HPDE6-E6E7 (cell line): ENCODE results near the gene ARR3.
A peak's percentile ranks its signal among the peaks of the same experiment; 100 is the strongest.
"Not testable (repeated sequence)": the region's sequence is repeated elsewhere in the genome, so short reads cannot be mapped to it uniquely, and the experiment has no call there.

ENCODE experiments used
- DNase-seq: peaks from one replicate; pipeline ENCODE4 v3.0.0; 2011; ENCODE audit warnings: missing footprints; ENCODE audit errors: extremely low spot score

ARR3 gene

DNA sequence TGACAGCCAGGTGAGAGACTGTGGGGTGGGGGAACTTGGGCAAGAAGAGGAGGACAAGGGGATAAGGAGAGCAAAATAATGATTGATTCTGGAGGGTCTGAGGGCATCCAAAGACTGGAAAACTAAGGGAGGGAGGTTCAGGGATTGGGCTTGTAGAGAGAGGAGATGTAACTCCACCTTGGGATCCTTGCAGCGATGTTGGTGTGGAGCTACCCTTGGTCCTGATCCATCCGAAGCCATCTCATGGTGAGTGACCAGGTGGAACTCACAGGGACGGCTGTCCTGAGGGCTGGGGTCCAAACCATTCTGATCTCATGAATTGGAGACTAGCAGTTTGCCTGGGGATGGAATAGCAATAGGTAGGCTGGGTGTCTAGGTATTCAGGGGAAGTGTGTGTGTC lies 12.4 kb downstream of the ARR3 start:
- DNase-seq = no peak

GRCh38 chrX:70281951-70282350 lies 13.8 kb downstream of the ARR3 start, which contains the start of gene RAB41:
TSS of gene RAB41 (plus strand) at chrX:70282172. CDS start at chrX:70282218, 46 bp downstream.
- no peak for DNase-seq

DNA sequence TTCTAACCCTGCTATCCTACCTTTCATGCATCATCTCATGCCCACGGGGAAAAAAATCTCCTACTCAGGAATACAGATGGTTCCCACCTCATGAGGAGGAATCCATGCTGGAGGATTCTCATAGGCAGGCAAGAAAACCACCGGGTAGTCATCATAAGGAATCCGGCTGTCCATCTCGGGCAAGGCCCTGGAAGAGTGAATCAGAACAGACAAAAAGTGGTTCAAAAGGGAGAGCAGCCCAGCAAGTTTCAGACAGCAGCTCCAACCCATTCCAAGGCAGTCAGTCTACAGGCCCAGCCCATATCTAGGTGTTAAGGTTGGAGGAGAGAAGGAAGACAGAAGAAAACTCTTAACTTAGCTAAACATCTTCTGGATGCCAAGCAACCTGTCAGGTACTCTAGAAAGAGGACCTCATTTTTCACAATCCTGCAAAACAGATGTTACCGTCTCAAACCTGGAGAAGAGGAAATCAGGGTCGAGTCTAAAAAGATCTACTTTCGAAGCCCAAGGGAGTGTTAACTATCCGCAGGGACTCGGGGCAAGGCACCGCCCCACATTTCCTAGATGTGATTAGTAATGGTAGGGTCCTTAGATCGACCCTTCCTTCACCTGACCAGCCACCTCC lies 21.1 kb downstream of the ARR3 start:
- DNase-seq = no peak

GRCh38 chrX:70289793-70290770 lies 21.9 kb downstream of the ARR3 start, which contains the start of the genes KIF4A and PDZD11:
TSS of gene KIF4A (plus strand) at chrX:70290104. CDS start at chrX:70290459, 355 bp downstream.
TSS of gene PDZD11 (minus strand) at chrX:70289927. CDS start at chrX:70289341, 586 bp downstream.
- DNase-seq = peak; percentile 76

- no peak for DNase-seq
Measured at GRCh38 chrX:70292788-70293187, 24.7 kb downstream of the ARR3 start.

DNA sequence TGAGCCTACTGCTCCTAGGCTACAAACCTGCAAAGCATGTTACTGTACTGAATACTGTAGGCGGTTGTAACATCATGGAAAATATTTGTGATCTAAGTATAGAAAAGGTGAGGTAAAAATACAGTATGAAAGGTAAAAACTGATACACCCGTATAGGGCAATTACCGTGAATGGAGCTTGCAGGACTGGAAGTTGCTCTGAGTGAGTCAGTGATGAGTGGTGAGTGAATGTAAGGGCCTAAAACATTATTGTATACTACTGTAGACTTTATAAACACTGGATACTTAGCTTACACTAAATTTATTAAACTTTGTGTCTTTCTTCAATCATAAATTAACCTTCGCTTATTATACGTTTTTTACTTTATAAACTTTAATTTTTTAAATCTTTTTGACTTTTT lies 25.5 kb downstream of the ARR3 start:
- DNase-seq = no peak

GRCh38 chrX:70301716-70302115 lies 33.6 kb downstream of the ARR3 start:
- DNase-seq = no peak

DNA sequence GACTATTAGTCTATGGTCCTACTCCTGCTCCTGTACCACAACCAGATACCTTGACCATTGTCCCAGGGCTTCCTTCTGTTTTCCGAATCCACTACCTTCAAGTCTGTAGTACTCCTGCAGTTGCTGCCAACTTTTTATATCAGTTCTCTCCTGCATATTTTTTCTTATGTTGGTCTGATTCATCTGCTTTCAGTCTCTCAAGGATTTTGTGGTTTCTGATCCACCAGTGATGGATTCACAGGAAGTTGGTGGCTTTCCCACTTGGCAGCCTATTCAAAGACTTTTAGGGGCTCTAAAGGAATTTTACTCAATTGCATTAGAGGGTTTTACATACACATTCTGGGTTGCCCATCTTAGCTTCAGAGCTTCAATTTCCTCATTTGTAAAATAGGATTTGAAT lies 45.4 kb downstream of the ARR3 start:
- no peak for DNase-seq

DNA sequence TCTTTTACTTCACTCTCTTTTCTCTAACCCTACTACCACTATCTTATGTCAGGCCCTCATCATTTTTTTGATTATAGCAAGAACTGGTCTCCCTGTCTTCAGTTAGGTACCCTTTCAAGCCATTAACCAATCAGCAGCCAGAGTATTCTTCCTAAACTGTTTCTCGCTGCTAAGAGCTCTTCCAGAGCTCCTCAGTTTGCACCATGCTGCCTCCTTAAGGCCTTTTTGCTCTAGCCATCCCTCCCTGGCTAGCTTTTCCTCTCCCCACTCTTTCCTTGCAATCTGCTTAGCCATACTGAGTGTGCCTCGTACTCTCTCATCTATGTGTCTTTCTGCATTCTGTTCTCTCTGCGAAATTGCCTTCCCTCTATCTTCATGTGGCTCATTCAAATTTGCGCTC lies 54.6 kb downstream of the ARR3 start:
- DNase-seq = no peak

DNA sequence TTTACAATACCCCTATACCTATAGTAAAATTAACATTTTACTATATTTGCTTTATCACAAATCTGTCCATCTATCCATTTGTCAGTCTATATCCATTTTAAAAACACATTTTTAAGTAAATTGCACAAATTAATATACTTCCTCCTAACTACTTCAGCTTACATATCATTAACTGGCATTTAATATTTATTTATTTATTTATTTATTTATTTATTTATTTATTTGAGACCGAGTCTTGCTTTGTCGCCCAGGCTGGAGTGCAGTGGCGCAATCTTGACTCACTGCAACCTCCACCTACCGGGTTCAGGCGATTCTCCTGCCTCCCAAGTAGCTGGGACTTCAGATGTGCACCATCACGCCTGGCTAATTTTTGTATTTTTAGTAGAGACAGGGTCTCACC lies 55.5 kb downstream of the ARR3 start:
- not testable (repeated sequence) for DNase-seq

DNA sequence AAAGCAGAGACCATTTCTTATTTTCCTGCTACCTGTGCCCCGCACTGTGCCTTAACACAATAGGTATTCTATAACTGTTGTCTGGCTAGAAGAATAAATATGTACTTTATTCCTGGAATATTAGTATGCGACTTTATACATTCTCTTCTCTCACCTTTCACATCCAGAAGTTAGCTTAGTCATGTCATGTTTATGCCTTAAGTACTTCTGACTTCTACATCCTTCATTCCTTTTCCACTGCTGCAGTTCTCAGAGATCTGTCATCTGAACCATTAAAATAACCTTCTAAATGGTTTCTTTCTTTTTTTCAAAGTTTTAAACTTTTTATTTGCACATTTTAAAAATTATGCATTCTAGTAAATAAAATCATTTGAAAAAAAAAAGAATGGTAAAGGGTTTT lies 56.2 kb downstream of the ARR3 start:
- DNase-seq = no peak

DNA sequence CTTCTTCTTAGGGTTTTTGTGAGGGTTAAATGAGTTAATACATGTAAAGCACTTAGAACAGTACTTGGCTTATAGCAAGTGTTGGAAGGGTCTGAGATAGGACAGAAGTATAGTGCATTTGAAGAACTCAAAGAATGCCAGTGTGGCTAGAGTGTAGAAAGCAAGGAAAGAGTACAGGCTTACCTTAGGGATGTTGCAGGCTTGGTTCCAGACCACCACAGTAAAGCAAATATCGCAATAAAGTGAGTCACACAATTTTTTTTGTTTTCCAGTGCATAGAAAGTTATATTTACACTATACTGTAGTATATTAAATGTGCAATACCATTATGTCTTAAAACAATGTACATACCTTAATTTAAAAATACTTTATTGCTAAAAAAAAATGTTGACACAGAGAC lies 63.0 kb downstream of the ARR3 start:
- DNase-seq = no peak
